Measurements from ENCODE around the gene PRKAG2.

- TF ChIP-seq POLR2AphosphoS5 (IDR thresholded peaks at IDR 0.05) (no peak), CTCF (IDR thresholded peaks at IDR 0.05) (no peak), EP300 (IDR thresholded peaks at IDR 0.05) (no peak)
Observed at GRCh38 chr7:151784853-151785680, 91.8 kb downstream of the PRKAG2 start.
